Measurements from ENCODE around the gene PIGO. TPM values are rescaled to one million over a fixed set of nuclear protein-coding genes. Genes with fewer than 3 reads are reported as not detected.

The PIGO gene
- polyA plus RNA-seq, 1 experiment = 26.9 TPM

DNA sequence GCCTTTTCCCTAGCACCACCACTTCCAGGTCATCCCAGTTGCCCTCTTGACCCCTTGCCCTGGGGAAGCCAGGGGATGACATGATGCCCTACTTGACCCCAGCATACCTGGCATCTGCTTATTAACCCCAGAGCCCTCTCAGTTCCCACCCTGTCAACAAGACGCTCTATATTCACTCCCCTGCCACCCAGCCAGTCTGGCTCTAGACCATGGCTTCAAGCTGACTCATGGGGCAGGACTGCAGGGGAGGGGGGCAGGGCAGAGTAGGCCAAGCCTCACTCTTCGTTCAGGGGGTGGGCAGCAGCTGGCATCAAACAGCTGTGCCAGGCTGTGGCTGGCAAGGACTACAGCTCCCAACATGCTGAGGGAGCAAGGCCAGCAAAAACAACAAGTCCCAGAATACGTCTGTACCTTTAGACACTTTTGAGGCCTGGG, 14.0 kb upstream of the PIGO start:
- CTCF ChIA-PET = interaction anchor here (0.9 to 2.4 kb wide), 3 partner anchors 13 to 444 kb away, joined by 3 to 12 read pairs (median 5); partner anchors contain the start of gene PIGO
- Histone ChIP-seq H3K36me3 (ENCODE audit: control insufficient read depth, insufficient read depth, low read length) (peaks cover 22% of the 10 kb centered on the region), H3K4me3 (ENCODE audit: low read depth, low read length) (peak overlapping the region; percentile 78), H3K27me3 (ENCODE audit: control insufficient read depth, insufficient read depth, low read length) (no peaks in the 10 kb centered on the region)
- no peak for DNase-seq (ENCODE audit: low read depth)
- TF ChIP-seq, protein P1, sequence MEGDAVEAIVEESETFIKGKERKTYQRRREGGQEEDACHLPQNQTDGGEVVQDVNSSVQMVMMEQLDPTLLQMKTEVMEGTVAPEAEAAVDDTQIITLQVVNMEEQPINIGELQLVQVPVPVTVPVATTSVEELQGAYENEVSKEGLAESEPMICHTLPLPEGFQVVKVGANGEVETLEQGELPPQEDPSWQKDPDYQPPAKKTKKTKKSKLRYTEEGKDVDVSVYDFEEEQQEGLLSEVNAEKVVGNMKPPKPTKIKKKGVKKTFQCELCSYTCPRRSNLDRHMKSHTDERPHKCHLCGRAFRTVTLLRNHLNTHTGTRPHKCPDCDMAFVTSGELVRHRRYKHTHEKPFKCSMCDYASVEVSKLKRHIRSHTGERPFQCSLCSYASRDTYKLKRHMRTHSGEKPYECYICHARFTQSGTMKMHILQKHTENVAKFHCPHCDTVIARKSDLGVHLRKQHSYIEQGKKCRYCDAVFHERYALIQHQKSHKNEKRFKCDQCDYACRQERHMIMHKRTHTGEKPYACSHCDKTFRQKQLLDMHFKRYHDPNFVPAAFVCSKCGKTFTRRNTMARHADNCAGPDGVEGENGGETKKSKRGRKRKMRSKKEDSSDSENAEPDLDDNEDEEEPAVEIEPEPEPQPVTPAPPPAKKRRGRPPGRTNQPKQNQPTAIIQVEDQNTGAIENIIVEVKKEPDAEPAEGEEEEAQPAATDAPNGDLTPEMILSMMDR (IDR thresholded peaks at IDR 0.05; ENCODE audit: insufficient read depth, low read depth, low read length) = no peak
- POLR2A ChIA-PET = no interaction called here

DNA sequence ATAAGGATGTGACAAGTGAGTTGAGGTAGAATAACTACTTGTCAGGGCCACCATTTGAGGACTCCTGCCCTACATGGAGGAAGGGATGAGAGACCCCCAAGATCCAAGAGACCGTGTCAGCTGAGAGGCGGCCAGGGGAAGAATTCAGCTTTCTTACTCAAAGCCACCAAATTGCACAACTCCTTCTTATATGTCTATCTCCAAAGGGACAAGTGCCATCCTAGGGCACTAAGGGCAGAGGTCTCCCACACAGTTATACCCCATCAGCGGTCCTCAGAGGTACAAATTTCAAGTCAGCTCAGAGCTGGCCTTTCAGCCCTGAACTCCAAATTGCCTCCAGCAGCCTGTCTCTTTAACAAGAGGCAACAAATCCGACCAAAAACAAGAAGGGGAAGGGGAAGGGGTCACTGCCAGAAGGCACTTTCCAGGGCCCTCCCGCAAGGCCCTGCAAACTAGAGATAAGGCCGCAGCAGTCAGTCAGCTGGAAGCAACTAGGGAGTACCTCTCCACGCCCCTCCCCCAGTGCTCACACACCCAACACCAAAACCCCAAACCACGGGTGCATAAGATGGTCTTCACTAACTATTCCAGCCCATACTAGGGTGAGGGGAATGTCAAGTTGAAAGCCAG, 12.7 kb upstream of the PIGO start:
- DNase-seq (ENCODE audit: low read depth) = no peak
- TF ChIP-seq, protein P1 (IDR thresholded peaks at IDR 0.05; ENCODE audit: insufficient read depth, low read depth, low read length) = no peak
- Histone ChIP-seq H3K4me3 (ENCODE audit: low read depth, low read length) (no peak overlapping the region), H3K36me3 (ENCODE audit: control insufficient read depth, insufficient read depth, low read length) (peaks cover 30% of the 10 kb centered on the region), H3K27me3 (ENCODE audit: control insufficient read depth, insufficient read depth, low read length) (no peaks in the 10 kb centered on the region)
- CTCF ChIA-PET = interaction anchor here (0.7 to 1.0 kb wide), 2 partner anchors 12 to 209 kb away, joined by 3 to 4 read pairs; partner anchors contain the start of gene PIGO
- POLR2A ChIA-PET = no interaction called here

GRCh38 chr9:35108461-35108860, 12.1 kb upstream of the PIGO start:
- no peak for DNase-seq (ENCODE audit: low read depth)
- H3K4me3 ChIP-seq (ENCODE audit: low read depth, low read length) = no peak overlapping the region
- peaks cover 30% of the 10 kb centered on the region for H3K36me3 ChIP-seq (ENCODE audit: control insufficient read depth, insufficient read depth, low read length)
- H3K27me3 ChIP-seq (ENCODE audit: control insufficient read depth, insufficient read depth, low read length) = no peaks in the 10 kb centered on the region
- CTCF ChIA-PET = interaction anchor here (1.0 kb wide), 1 partner anchor 12 kb away, joined by 4 read pairs; the partner anchor contains the start of gene PIGO
- TF ChIP-seq, protein P1 (IDR thresholded peaks at IDR 0.05; ENCODE audit: insufficient read depth, low read depth, low read length) = no peak
- POLR2A ChIA-PET = no interaction called here

GRCh38 chr9:35107297-35108290, 11.2 kb upstream of the PIGO start:
- H3K4me3 ChIP-seq (ENCODE audit: low read depth, low read length) = no peak overlapping the region
- TF ChIP-seq, protein P1 (IDR thresholded peaks at IDR 0.05; ENCODE audit: insufficient read depth, low read depth, low read length) = no peak
- no peak for DNase-seq (ENCODE audit: low read depth)
- H3K36me3 ChIP-seq (ENCODE audit: control insufficient read depth, insufficient read depth, low read length) = peaks cover 30% of the 10 kb centered on the region
- no peaks in the 10 kb centered on the region for H3K27me3 ChIP-seq (ENCODE audit: control insufficient read depth, insufficient read depth, low read length)
- ChIA-PET CTCF (interaction anchor here (0.7 kb wide), 1 partner anchor 11 kb away, joined by 3 read pairs; the partner anchor contains the start of gene PIGO), POLR2A (no interaction called here)

DNA sequence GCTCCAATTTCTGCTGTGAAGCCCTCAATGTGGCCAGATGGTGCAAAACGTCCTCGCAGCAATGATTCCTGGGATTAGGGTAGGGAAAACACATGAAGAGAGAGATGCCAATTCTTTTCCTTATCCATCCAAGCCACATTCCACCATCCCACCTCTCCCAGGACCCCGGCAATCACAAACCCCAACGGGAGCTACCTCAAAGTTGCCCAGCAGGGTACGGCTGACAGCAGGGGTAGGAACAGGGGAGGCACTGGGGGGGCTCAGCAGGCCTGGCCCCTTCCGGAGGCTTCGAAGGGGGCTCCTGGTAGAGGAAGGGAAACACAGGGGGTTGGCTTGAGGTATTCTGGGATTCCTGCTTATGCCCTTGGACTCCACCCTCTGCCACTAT, 9.9 kb upstream of the PIGO start:
- H3K27me3 ChIP-seq (ENCODE audit: control insufficient read depth, insufficient read depth, low read length) = no peaks in the 10 kb centered on the region
- no peak for DNase-seq (ENCODE audit: low read depth)
- ChIA-PET CTCF (no interaction called here), POLR2A (no interaction called here)
- no peak overlapping the region for H3K4me3 ChIP-seq (ENCODE audit: low read depth, low read length)
- H3K36me3 ChIP-seq (ENCODE audit: control insufficient read depth, insufficient read depth, low read length) = peaks cover 32% of the 10 kb centered on the region
- TF ChIP-seq, protein P1 (IDR thresholded peaks at IDR 0.05; ENCODE audit: insufficient read depth, low read depth, low read length) = no peak
